Measurements from ENCODE around the gene CCS.

The CCS gene

DNA sequence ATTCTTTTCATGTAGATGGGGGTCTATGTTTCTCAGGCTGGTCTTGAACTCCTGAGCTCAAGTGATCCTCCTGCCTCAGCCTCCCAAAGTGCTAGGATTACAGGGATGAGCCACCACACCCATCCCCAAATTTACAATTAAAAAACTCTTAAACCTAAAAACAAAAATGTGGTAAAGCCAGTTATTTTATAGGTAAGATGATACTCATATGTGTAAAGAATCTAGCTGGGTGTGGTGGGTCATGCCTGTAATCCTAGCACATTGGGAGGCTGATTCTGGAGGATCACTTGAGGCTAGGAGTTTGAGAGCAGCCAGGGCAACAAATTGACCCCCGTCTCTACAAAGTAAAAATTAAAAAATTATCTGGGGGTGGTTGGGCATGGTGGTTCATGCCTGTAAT lies 19.5 kb downstream of the CCS start:
- DNase-seq (ENCODE audit: extremely low read depth, low read depth): no peak
- TF ChIP-seq, protein P1, sequence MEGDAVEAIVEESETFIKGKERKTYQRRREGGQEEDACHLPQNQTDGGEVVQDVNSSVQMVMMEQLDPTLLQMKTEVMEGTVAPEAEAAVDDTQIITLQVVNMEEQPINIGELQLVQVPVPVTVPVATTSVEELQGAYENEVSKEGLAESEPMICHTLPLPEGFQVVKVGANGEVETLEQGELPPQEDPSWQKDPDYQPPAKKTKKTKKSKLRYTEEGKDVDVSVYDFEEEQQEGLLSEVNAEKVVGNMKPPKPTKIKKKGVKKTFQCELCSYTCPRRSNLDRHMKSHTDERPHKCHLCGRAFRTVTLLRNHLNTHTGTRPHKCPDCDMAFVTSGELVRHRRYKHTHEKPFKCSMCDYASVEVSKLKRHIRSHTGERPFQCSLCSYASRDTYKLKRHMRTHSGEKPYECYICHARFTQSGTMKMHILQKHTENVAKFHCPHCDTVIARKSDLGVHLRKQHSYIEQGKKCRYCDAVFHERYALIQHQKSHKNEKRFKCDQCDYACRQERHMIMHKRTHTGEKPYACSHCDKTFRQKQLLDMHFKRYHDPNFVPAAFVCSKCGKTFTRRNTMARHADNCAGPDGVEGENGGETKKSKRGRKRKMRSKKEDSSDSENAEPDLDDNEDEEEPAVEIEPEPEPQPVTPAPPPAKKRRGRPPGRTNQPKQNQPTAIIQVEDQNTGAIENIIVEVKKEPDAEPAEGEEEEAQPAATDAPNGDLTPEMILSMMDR (IDR thresholded peaks at IDR 0.05; ENCODE audit: low read depth, low read length): no peak

DNA sequence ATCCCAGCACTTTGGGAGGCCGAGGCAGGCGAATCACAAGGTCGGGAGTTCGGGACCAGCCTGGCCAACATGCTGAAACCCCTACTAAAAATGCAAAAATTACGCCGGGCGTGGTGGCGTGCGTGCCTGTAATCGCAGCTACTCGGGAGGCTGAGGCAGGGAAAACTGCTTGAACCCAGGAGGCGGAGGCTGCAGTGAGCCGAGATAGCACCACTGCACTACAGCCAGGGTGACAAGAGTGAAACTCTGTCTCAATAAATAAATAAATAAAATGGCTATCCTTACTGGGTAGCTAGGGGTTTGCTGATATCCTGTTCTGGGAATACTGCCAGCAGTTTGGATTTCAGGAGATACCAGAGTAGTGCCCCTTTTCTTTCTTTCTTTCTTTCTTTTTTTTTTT lies 21.1 kb downstream of the CCS start:
- TF ChIP-seq, protein P1 (IDR thresholded peaks at IDR 0.05; ENCODE audit: low read depth, low read length): no peak
- no peak for DNase-seq (ENCODE audit: extremely low read depth, low read depth)

DNA sequence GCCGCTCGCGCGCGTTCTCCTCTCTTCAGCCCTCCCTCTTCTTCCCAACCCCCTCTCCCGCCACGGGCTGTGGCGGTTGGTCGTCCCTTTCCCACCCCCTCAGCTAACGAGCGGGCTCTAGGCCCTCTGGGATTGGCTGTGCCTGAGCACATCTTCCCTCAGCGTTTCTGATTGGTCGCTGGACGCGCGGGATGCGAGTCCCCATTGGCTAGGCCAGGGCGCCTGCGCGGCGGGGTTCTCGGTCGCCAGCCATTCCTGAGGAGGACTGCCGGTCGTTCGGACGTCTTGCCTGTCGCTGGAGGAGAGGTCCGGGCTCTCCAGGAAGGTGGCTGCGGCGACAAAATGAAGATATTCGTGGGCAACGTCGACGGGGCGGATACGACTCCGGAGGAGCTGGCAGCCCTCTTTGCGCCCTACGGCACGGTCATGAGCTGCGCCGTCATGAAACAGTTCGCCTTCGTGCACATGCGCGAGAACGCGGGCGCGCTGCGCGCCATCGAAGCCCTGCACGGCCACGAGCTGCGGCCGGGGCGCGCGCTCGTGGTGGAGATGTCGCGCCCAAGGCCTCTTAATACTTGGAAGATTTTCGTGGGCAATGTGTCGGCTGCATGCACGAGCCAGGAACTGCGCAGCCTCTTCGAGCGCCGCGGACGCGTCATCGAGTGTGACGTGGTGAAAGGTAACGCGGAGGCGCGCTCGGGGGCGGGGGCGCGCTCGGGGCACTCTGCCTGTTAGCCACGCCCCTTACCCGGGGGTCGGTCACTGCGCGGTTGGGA lies 23.6 kb downstream of the CCS start, which contains the start of gene RBM14:
Gene RBM14, plus strand, starts transcription at position 252 of the 776 bp plus-strand sequence. Its CDS starts 91 bp downstream, at position 343.
- TF ChIP-seq, protein P1 (IDR thresholded peaks at IDR 0.05; ENCODE audit: low read depth, low read length): no peak
- DNase-seq (ENCODE audit: extremely low read depth, low read depth): peak; percentile 97

GRCh38 chr11:66617155-66617834 lies 24.3 kb downstream of the CCS start:
- no peak for DNase-seq (ENCODE audit: extremely low read depth, low read depth)
- TF ChIP-seq, protein P1 (IDR thresholded peaks at IDR 0.05; ENCODE audit: low read depth, low read length): no peak

GRCh38 chr11:66619080-66619554 lies 26.1 kb downstream of the CCS start:
- TF ChIP-seq, protein P1 (IDR thresholded peaks at IDR 0.05; ENCODE audit: low read depth, low read length): no peak
- peak; percentile 24 for DNase-seq (ENCODE audit: extremely low read depth, low read depth)

GRCh38 chr11:66624450-66624849 lies 31.5 kb downstream of the CCS start:
- DNase-seq (ENCODE audit: extremely low read depth, low read depth): no peak
- TF ChIP-seq, protein P1 (IDR thresholded peaks at IDR 0.05; ENCODE audit: low read depth, low read length): no peak

Measured in AG09319 (cell line).